GM18861 (cell line): Measurements from ENCODE around the gene RBM5.

Source experiments
- ATAC-seq: cut with Tn5 transposase; IDR thresholded peaks from one replicate; pipeline ENCODE4 v1.9.1; 2021; ENCODE audit not compliant: unreplicated experiment

The RBM5 gene

DNA sequence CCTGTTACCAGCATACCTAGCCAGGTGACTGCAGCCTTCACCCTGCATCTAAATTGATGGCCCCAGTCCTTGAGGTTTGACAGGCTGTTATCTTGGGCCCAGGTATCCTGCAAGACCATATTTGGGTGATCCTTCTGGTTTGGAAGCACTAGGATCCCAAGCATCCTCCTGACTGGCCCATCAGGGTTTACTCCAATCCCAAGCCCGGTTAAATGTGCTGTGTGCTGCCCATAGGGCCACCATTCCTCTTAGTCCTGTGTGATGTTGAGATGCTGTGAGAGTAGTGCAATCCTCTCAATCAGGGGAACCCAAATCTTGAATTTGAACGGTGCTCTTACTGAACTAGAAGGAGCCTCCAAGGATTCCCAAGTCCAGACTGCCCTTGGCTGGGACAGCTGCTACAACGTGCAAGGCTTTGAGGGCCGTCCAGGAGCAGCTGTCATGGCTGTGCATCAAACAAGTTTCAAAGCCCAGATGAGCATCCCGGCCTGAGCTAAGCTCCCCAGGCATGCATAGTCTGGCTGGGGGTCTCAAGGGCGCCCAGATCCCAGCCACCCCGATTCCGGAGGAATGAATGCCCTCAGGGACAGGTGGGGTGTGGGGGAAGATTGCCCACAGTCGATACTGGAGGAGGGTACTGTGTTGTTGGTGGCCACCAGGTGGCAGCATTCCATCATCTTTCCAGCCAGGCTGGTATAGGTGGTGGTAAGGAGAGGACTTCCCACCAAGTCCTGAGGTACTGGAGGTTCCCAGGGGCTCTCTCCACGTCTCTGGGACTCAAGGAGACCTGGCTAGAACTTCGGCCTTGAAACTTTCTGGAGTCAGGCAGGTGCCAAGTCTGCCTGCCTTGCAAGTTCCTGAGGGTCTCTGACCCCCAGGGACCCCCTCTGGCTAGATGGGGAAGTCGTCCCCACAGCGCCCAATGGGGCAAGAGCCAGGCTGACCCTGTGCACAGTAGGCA lies 32.6 kb downstream of the RBM5 start:
- ATAC-seq, result no peak

DNA sequence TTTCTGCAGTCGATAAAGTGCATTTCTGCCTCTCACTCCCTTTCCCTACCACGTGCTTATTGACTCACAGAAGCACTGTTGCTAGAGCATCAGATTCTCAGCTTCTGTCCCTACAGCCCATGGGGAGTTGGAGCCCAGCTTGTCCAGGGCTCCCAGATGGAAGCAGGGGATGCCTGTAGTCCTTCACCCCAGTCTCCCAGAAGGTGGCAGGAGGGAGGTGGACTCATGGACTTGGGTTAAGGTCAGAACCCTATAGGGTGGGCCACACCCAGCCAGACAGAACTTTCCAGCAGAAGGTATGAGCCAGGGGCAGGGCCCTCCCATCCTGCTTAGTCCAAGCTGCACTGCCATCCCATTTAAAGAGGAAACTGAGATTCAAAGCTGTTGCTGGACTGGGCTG lies 33.4 kb downstream of the RBM5 start:
- no peak for ATAC-seq

GRCh38 chr3:50122661-50123391 lies 34.1 kb downstream of the RBM5 start:
- ATAC-seq, result no peak

- ATAC-seq, result no peak
These were observed 34.8 kb downstream of the RBM5 start for GRCh38 chr3:50123394-50124051.

DNA sequence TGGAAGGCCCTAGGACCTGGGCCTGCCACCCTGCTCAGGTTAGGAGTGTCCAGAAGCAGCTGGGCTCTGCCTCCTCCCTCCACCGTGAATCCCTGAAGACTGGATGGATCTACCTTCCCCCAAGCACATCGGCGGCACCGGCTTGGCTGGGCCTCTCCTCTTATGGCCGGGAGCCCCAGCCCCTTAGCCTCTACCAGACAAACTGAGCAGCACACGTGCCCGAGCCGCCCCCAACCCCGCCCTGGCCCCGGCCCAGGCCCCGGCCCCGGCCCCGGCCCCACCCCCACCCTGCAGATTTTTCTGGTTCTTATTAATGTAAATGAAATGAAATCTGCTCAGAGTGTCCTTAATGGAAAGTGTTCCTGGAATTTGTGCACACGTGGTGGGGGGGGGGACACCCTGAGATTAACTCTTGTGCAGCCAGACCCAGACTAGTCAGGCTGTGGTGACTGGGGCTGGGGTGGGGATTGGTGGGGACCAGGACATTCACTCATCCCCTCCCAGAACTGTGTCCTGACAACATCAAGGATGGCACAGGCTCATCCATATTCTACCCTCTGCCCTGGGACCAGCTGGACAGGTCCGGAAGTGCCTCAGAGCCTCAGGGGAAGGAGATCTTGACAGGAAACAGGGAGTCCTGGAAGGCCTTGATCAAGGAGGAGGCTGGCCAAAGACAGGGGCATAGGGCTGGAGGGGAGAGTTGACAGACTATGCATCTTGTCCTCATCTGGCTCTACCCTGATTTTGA lies 35.5 kb downstream of the RBM5 start:
- ATAC-seq, result no peak

GRCh38 chr3:50124800-50125178 lies 36.1 kb downstream of the RBM5 start:
- no peak for ATAC-seq

- no peak for ATAC-seq
These were observed 37.0 kb downstream of the RBM5 start for GRCh38 chr3:50125541-50126286.

- ATAC-seq, result no peak
These were observed 37.8 kb downstream of the RBM5 start for GRCh38 chr3:50126287-50127211.

DNA sequence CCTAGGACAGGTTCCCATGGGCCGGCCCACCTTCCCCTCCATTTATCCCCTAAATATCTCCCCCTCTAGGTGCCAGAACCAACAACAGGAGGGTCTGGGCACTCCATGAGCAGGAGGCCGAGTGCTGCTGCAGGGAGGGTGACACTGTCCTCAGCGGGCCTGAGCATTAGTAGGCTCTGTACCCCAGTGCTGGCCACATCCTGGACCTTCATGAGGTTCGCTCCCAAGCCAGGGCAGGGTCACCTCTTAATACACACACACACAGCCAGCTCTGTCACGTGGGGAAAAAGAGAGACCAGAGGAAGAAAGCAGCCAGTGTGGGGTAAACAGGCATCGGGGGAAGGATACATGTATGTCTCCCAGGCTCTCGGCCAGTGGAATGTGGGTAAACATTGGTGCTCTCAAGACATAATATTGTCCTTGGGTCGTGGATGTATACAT lies 38.6 kb downstream of the RBM5 start:
- ATAC-seq, result no peak

GRCh38 chr3:50128001-50128400 lies 39.3 kb downstream of the RBM5 start:
- no peak for ATAC-seq

DNA sequence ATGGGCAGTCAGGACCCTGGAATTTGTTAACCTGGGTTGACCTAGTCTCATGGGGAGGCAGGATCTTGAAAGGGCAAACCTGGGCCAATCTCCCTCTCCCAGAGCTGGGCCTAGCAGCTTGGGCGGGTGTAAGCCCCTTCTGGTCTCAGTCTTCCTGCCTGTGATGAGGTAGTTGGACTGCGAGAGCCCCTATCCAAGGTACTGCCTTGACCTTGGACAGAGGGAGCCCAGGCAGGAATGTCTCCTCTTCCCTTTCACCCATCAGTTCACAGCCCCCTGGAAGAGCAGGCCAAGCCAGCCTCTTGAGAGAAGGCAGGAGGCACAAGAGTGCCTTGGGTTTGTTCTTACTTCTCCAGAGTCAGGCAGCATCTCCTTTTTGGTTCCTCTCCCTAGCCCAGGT lies 41.7 kb downstream of the RBM5 start:
- ATAC-seq, result no peak

- ATAC-seq, result no peak
These were observed 43.9 kb downstream of the RBM5 start for GRCh38 chr3:50132421-50133282.

- ATAC-seq, result no peak
These were observed 44.5 kb downstream of the RBM5 start for GRCh38 chr3:50133283-50133615.

DNA sequence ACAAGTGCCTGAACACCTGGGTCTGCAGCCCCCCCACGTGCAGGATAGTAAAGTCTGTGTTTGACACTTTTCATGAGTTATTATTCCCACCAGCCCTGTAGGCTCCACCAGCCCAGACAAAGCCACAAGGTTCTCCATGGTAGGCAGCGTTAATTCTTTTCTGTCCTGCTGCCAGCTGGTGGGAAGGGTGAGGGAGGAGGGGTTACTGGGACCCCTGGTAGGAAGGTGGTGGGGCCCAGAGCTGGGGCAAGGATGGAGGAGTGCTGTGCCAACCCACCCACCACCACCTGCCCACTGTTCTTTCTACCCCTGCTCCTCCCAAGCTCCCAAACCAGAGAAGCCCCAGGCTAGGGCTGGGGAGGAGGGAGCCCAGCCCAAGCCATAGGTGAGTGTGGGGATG lies 45.6 kb downstream of the RBM5 start:
- no peak for ATAC-seq

DNA sequence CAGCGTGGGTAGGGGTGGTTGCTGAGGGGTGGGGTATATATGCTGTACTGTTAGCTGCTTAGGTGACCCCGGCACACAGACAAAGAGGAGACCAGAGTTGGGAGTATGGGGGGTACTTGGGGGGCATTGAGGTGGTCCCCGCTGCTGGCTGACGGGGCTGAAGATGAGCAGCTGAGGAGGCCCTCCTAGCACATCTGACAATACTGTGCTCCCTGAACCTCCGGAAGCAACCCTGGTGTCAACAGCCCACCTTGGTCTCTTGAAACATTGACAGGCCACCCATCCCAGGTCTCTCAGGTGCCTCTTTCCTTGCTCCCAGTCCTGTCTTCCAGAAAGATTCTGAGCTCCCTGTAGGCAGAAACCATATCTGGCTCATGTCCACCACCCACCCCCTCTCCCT lies 47.2 kb downstream of the RBM5 start:
- ATAC-seq, result no peak

DNA sequence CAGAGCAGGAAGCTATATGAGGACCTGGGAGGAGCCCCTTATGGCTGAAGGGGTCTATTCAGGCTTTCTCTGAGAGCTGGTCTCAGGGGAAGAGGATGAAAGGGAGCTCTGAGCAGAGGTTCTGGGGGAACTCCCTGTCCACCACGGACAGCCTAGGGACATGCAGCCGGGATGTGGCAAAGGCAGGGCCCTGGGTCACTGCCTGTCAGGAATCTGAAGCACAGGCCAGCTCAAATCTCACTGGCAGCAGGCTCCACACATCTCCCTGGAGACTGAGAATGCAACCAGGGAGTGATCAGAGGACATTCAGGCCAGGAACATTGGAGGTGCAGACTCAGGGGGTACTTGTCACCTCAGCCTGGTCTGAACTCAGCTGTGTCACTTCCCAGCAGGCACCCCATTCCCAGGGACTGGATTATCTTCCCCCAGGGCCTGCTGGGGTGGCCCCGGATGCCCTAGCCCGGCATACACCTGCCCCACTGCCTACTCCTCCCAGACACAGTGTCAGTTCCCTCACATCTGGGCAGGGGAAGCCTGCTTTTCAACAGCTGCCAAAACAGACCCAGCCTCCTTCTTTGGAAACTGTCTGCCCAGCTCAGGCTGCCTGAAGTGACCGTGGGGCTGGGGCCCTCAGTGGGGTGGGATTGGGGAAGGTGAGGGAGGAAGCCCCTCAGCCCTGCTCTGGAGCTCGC lies 48.1 kb downstream of the RBM5 start:
- ATAC-seq, result no peak

DNA sequence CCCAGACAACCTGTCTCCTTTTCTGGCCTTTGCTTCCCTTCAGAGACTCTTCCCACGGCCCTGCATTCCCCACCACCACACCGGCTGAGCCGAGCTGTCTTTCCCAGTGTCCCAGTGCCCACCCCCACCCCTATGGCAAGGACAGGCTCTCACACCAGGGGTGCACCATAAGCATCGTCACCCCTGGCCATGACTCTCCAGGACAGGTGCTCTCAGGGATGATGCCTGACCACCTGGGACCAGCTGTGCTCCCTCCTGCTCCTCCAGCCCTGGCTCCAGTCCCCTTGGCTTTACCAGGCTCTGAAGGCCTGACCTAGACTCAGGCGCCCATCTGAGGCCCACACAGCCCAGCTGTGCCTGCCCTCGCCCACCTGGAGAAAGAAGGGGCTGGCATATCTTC lies 48.8 kb downstream of the RBM5 start:
- no peak for ATAC-seq
